Measurements from ENCODE around the gene LTV1. TPM values are rescaled to one million over a fixed set of nuclear protein-coding genes. Genes with fewer than 3 reads are reported as not detected.
A peak's percentile ranks its signal among the peaks of the same experiment; 100 is the strongest.

LTV1 gene
- total and polyA plus RNA-seq, 9 of the 15 experiments (the other 6 are each of a cell fraction or from before 2014, with no cell fraction given), result 57.9 to 162 (median 119) TPM

- no peaks in the 10 kb centered on the region for H3K4me1 ChIP-seq (replicated peaks in 1 of 2; ENCODE audit: control insufficient read depth in 2 of 2, insufficient read depth in 2 of 2, low read length in 2 of 2)
- H4K20me1 ChIP-seq (replicated peaks; ENCODE audit: control insufficient read depth, insufficient read depth, low read length), result no peaks in the 10 kb centered on the region
- TF ChIP-seq POLR2AphosphoS5 (IDR thresholded peaks at IDR 0.05; ENCODE audit: control insufficient read depth, insufficient read depth, low read depth, low read length) (no peak), NFIC (IDR thresholded peaks at IDR 0.05) (no peak), BMI1 (IDR thresholded peaks at IDR 0.05; ENCODE audit: low read length) (no peak), ZNF3 (CRISPR knock-in tag; IDR thresholded peaks at IDR 0.05) (no peak), ZNF140 (CRISPR knock-in tag; IDR thresholded peaks at IDR 0.05) (no peak), ZNF57 (CRISPR knock-in tag; IDR thresholded peaks at IDR 0.05) (no peak)
- no TSS peak for BruUV-seq (replicated peaks)
- no peaks in the 10 kb centered on the region for H3K36me3 ChIP-seq (ENCODE audit: control insufficient read depth, insufficient read depth, low read length)
- DNase-seq (ENCODE audit: extremely low read depth in 1 of 4, low spot score in 3 of 4), result no peak
- ChIA-PET CTCF (ENCODE audit: low intra/inter-chr PET ratio) (no interaction called here), POLR2A (no interaction called here)
- peaks cover 0 to 7% of the 10 kb centered on the region in 2 experiments; a peak in 2 of 5 replicates for H3K27me3 ChIP-seq (ENCODE audit: control insufficient read depth in 2 of 2, insufficient read depth in 2 of 2, low read length in 2 of 2)
- no peak overlapping the region for H3K4me3 ChIP-seq
- no peak overlapping the region for H3K27ac ChIP-seq (ENCODE audit: extremely low read depth, low read depth, low read length)
- 14% methylated on average over 3 of the region's 3 CpGs for WGBS (ENCODE audit: insufficient coverage, low coverage, missing lambda C conversion rate)
- H3K9me3 ChIP-seq (replicated peaks; ENCODE audit: control insufficient read depth, insufficient read depth, low read depth, low read length), result no peaks in the 10 kb centered on the region
- no peak overlapping the region for H3K9ac ChIP-seq (ENCODE audit: insufficient read depth in 1 of 2, low read depth in 2 of 2, low read length in 2 of 2)
- ATAC-seq, result no peak
- H3K9me1 ChIP-seq (ENCODE audit: control insufficient read depth, insufficient read depth, low read length), result no peaks in the 10 kb centered on the region
- intact Hi-C loops (cut with micrococcal nuclease), result no loop called here
- no peak overlapping the region for H3K4me2 ChIP-seq (ENCODE audit: insufficient read depth, low read length)
- no peak for FAIRE-seq
- no peak overlapping the region; the same call in 1 of the 2 replicates for H2AFZ ChIP-seq (ENCODE audit: low read depth, low read length)
- H3K79me2 ChIP-seq (ENCODE audit: control insufficient read depth, insufficient read depth, low read length), result no peaks in the 10 kb centered on the region
- in situ Hi-C loops (cut with MboI), result no loop called here
Observed at GRCh38 chr6:143896126-143896860, 53.2 kb downstream of the LTV1 start.

GRCh38 chr6:143900358-143900757 is 57.2 kb downstream of the LTV1 start:
- WGBS (ENCODE audit: insufficient coverage, low coverage, missing lambda C conversion rate), result 5% methylated on average over 1 of the region's 2 CpGs
- intact Hi-C loops (cut with micrococcal nuclease) (no loop called here), in situ Hi-C loops (cut with MboI) (no loop called here)
- Histone ChIP-seq H2AFZ (ENCODE audit: low read depth, low read length) (no peak overlapping the region), H3K27ac (ENCODE audit: extremely low read depth, low read depth, low read length) (no peak overlapping the region), H3K79me2 (ENCODE audit: control insufficient read depth, insufficient read depth, low read length) (no peaks in the 10 kb centered on the region), H3K9me1 (ENCODE audit: control insufficient read depth, insufficient read depth, low read length) (no peaks in the 10 kb centered on the region), H3K4me3 (no peak overlapping the region), H3K4me2 (ENCODE audit: insufficient read depth, low read length) (no peak overlapping the region), H4K20me1 (replicated peaks; ENCODE audit: control insufficient read depth, insufficient read depth, low read length) (no peaks in the 10 kb centered on the region), H3K36me3 (ENCODE audit: control insufficient read depth, insufficient read depth, low read length) (no peaks in the 10 kb centered on the region), H3K9ac (ENCODE audit: insufficient read depth in 1 of 2, low read depth in 2 of 2, low read length in 2 of 2) (no peak overlapping the region), H3K4me1 (replicated peaks in 1 of 2; ENCODE audit: control insufficient read depth in 2 of 2, insufficient read depth in 2 of 2, low read length in 2 of 2) (no peaks in the 10 kb centered on the region; a peak in 1 of 5 replicates), H3K9me3 (replicated peaks; ENCODE audit: control insufficient read depth, insufficient read depth, low read depth, low read length) (no peaks in the 10 kb centered on the region), H3K27me3 (ENCODE audit: control insufficient read depth in 2 of 2, insufficient read depth in 2 of 2, low read length in 2 of 2) (peaks cover 0 to 7% of the 10 kb centered on the region in 2 experiments; a peak in 2 of 5 replicates)
- peak; percentile 70 for TF ChIP-seq PKNOX1 (IDR thresholded peaks at IDR 0.05)
- no peak for TF ChIP-seq BMI1 (IDR thresholded peaks at IDR 0.05; ENCODE audit: low read length)
- TF ChIP-seq PBX2 (CRISPR knock-in tag; IDR thresholded peaks at IDR 0.05; ENCODE audit: low read depth), result no peak
- TF ChIP-seq PBX2 (tag; conservative IDR thresholded peaks at IDR 0.05; ENCODE audit: low read depth), result 0 out of 2 replicates have a peak, but pooled peaks have one; percentile 19
- FAIRE-seq, result no peak
- ChIA-PET POLR2A (interaction anchor here (0.7 kb wide), 1 partner anchor 14 kb away, joined by 3 read pairs; no protein-coding TSS in a partner anchor), CTCF (ENCODE audit: low intra/inter-chr PET ratio) (no interaction called here)
- no TSS peak for BruUV-seq (replicated peaks)
- DNase-seq (ENCODE audit: extremely low read depth in 1 of 4, low spot score in 3 of 4), result no peak
- no peak for ATAC-seq
